ENCODE data around the gene HOXA2. TPM values are rescaled to one million over a fixed set of nuclear protein-coding genes. Genes with fewer than 3 reads are reported as not detected.

The HOXA2 gene
- total RNA-seq, 2 experiments from 2014 or later, result 0.25 to 0.42 TPM

GRCh38 chr7:27141137-27141922 is 38.8 kb upstream of the HOXA2 start:
- Histone ChIP-seq H3K4me2 (ENCODE audit: low read length) (no peak overlapping the region), H3K9me3 (ENCODE audit: low read length) (no peaks in the 10 kb centered on the region), H3K27ac (ENCODE audit: low read depth, low read length, poor library complexity, severe bottlenecking) (no peak overlapping the region), H3K79me2 (ENCODE audit: insufficient read depth, low read depth, low read length) (no peaks in the 10 kb centered on the region), H3K9me2 (ENCODE audit: insufficient read depth, low read length) (no peaks in the 10 kb centered on the region), H3K4me1 (ENCODE audit: insufficient read depth, low read length, poor library complexity, severe bottlenecking) (no peaks in the 10 kb centered on the region), H3K4me3 (ENCODE audit: low read depth, low read length, poor library complexity, severe bottlenecking) (no peak overlapping the region), H2AFZ (ENCODE audit: low read length) (no peak overlapping the region), H4K20me1 (ENCODE audit: insufficient read depth, low read length) (no peaks in the 10 kb centered on the region), H3K36me3 (ENCODE audit: insufficient read depth, low read length) (peaks cover 15% of the 10 kb centered on the region)
- POLR2A ChIA-PET, result interaction anchor here (0.5 to 0.8 kb wide), 4 partner anchors 10 to 834 kb away, joined by 3 to 10 read pairs (median 4); no protein-coding TSS in a partner anchor
- CTCF ChIA-PET (ENCODE audit: unreplicated experiment), result no interaction called here
- no peak for DNase-seq (ENCODE audit: low spot score)
- intact Hi-C loops (cut with micrococcal nuclease; ENCODE audit: unreplicated experiment), result no loop called here
- no peak for TF ChIP-seq CTCF (conservative IDR thresholded peaks at IDR 0.05; ENCODE audit: low read length)
- TF ChIP-seq EZH2phosphoT487 (IDR thresholded peaks at IDR 0.05; ENCODE audit: borderline replicate concordance, low read depth, low read length), result no peak
- no TSS peak for BruUV-seq (replicated peaks)

- no peaks in the 10 kb centered on the region for H3K79me2 ChIP-seq (ENCODE audit: insufficient read depth, low read depth, low read length)
- CTCF ChIA-PET (ENCODE audit: unreplicated experiment), result no interaction called here
- no peak overlapping the region for H3K27ac ChIP-seq (ENCODE audit: low read depth, low read length, poor library complexity, severe bottlenecking)
- no peak overlapping the region for H2AFZ ChIP-seq (ENCODE audit: low read length)
- H3K9me2 ChIP-seq (ENCODE audit: insufficient read depth, low read length), result no peaks in the 10 kb centered on the region
- no peak for TF ChIP-seq CTCF (conservative IDR thresholded peaks at IDR 0.05; ENCODE audit: low read length)
- TF ChIP-seq EZH2phosphoT487 (IDR thresholded peaks at IDR 0.05; ENCODE audit: borderline replicate concordance, low read depth, low read length), result no peak
- H3K9me3 ChIP-seq (ENCODE audit: low read length), result no peaks in the 10 kb centered on the region
- BruUV-seq (replicated peaks), result no TSS peak
- H3K4me3 ChIP-seq (ENCODE audit: low read depth, low read length, poor library complexity, severe bottlenecking), result no peak overlapping the region
- H3K4me2 ChIP-seq (ENCODE audit: low read length), result no peak overlapping the region
- POLR2A ChIA-PET, result interaction anchor here (0.7 kb wide), 1 partner anchor 21 kb away, joined by 3 read pairs; no protein-coding TSS in a partner anchor
- intact Hi-C loops (cut with micrococcal nuclease; ENCODE audit: unreplicated experiment), result no loop called here
- H4K20me1 ChIP-seq (ENCODE audit: insufficient read depth, low read length), result no peaks in the 10 kb centered on the region
- DNase-seq (ENCODE audit: low spot score), result no peak
- H3K4me1 ChIP-seq (ENCODE audit: insufficient read depth, low read length, poor library complexity, severe bottlenecking), result no peaks in the 10 kb centered on the region
- H3K36me3 ChIP-seq (ENCODE audit: insufficient read depth, low read length), result peaks cover 15% of the 10 kb centered on the region
These were observed 37.8 kb upstream of the HOXA2 start for GRCh38 chr7:27140126-27140857.

Measured in OCI-LY7 (cell line).